ENCODE measurements around the gene FMR1NB. TPM values are rescaled to one million over a fixed set of nuclear protein-coding genes. Genes with fewer than 3 reads are reported as not detected.

Gene FMR1NB
- total RNA-seq, 4 donors from 2014 or later: not detected

DNA sequence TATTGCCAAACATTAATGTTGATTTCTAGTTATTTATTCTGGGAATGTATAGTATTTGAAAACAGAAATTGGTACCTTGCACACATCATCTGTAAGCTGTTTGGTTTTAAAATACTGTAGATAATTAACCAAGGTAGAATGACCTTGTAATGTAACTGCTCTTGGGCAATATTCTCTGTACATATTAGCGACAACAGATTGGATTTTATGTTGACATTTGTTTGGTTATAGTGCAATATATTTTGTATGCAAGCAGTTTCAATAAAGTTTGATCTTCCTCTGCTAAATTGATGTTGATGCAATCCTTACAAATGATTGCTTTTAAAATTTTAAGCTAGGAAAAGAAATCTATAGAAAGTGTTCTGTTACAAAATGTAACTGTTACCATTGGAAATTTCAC, 30.8 kb upstream of the FMR1NB start:
- no peak for DNase-seq (ENCODE audit: low spot score in 2 of 2)
- Histone ChIP-seq H3K27ac (no peak overlapping the region), H3K36me3 (peaks cover 15% of the 10 kb centered on the region), H3K4me3 (no peak overlapping the region), H3K4me1 (no peaks in the 10 kb centered on the region), H3K27me3 (no peaks in the 10 kb centered on the region), H3K9me3 (no peaks in the 10 kb centered on the region)
- TF ChIP-seq, protein P1, sequence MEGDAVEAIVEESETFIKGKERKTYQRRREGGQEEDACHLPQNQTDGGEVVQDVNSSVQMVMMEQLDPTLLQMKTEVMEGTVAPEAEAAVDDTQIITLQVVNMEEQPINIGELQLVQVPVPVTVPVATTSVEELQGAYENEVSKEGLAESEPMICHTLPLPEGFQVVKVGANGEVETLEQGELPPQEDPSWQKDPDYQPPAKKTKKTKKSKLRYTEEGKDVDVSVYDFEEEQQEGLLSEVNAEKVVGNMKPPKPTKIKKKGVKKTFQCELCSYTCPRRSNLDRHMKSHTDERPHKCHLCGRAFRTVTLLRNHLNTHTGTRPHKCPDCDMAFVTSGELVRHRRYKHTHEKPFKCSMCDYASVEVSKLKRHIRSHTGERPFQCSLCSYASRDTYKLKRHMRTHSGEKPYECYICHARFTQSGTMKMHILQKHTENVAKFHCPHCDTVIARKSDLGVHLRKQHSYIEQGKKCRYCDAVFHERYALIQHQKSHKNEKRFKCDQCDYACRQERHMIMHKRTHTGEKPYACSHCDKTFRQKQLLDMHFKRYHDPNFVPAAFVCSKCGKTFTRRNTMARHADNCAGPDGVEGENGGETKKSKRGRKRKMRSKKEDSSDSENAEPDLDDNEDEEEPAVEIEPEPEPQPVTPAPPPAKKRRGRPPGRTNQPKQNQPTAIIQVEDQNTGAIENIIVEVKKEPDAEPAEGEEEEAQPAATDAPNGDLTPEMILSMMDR (IDR thresholded peaks at IDR 0.05): no peak
- TF ChIP-seq EP300 (IDR thresholded peaks at IDR 0.05): no peak
- TF ChIP-seq POLR2AphosphoS5 (IDR thresholded peaks at IDR 0.05): no peak
- TF ChIP-seq POLR2A (IDR thresholded peaks at IDR 0.05): no peak
- 86% methylated on average over 1 of the region's 1 CpG for WGBS

DNA sequence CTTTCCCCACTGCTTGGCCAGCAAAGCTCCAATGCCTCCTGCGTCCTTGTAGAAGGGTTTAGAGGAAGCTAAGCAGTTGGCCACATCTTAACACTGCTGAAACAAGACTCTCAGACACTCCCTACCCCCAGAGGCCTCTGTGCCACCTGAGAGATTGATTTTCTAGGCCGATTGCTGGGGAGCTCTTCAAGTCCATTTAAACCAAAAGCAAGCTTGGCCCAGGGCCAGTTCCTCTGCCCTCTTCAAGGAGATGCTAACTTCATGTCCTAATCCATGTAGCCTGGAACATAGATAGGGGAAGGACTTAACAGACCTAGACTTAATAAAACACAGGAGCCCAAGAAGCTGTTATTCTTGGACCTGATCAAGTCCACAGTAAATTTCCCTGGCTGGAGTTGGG, 27.2 kb upstream of the FMR1NB start:
- no peak overlapping the region for H3K27ac ChIP-seq
- H3K27me3 ChIP-seq: no peaks in the 10 kb centered on the region
- no peak for DNase-seq (ENCODE audit: low spot score in 2 of 2)
- H3K4me1 ChIP-seq: no peaks in the 10 kb centered on the region
- no peaks in the 10 kb centered on the region for H3K36me3 ChIP-seq
- H3K4me3 ChIP-seq: no peak overlapping the region
- no peaks in the 10 kb centered on the region for H3K9me3 ChIP-seq
- 56% methylated on average over 2 of the region's 2 CpGs for WGBS
- TF ChIP-seq, protein P1 (IDR thresholded peaks at IDR 0.05): no peak
- TF ChIP-seq EP300 (IDR thresholded peaks at IDR 0.05): no peak
- no peak for TF ChIP-seq POLR2AphosphoS5 (IDR thresholded peaks at IDR 0.05)
- TF ChIP-seq POLR2A (IDR thresholded peaks at IDR 0.05): no peak

DNA sequence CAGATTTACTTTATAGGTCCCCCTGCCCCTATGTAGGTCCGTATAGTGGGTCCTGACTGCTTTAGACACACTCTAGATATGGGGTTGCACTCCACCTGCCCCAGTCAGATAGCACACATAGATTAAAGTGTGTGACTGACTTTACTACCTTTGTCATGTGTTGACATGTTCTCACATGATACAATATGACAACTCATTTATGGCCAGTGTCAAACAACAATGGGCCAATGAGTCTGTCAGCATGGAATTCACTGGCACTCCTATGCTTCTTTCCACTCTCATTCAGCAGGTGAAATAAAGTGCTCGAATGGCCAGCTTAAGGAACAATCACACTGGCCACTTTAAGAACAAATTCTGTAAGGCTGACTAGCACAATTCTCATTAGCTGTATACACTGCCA, 23.8 kb upstream of the FMR1NB start:
- Histone ChIP-seq H3K4me3 (no peak overlapping the region), H3K9me3 (no peaks in the 10 kb centered on the region), H3K27ac (no peak overlapping the region), H3K36me3 (no peaks in the 10 kb centered on the region), H3K4me1 (no peaks in the 10 kb centered on the region), H3K27me3 (no peaks in the 10 kb centered on the region)
- WGBS: 54% methylated on average over 2 of the region's 2 CpGs
- TF ChIP-seq, protein P1 (IDR thresholded peaks at IDR 0.05): no peak
- TF ChIP-seq POLR2AphosphoS5 (IDR thresholded peaks at IDR 0.05): no peak
- no peak for TF ChIP-seq POLR2A (IDR thresholded peaks at IDR 0.05)
- no peak for DNase-seq (ENCODE audit: low spot score in 2 of 2)

DNA sequence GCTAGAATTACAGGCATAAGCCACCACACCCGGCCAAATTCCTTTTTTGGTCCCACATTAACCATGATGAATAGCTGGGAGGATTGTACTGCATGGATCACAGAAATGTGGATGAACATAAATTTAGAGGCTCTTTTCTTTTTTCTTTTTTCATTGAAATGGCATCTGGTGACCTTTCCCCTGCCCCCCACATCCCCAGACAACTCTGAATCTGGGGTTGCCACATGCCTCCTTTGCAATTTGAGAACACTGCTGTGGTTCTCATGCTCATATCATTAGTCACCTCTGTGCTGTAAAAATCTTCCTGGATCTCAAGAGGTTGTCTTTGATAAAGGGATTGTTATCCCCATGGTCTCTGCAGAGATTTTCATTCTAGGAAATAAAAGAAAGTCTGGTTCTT, 22.8 kb upstream of the FMR1NB start:
- no peak for DNase-seq (ENCODE audit: low spot score in 2 of 2)
- WGBS: 62% methylated on average over 1 of the region's 1 CpG

DNA sequence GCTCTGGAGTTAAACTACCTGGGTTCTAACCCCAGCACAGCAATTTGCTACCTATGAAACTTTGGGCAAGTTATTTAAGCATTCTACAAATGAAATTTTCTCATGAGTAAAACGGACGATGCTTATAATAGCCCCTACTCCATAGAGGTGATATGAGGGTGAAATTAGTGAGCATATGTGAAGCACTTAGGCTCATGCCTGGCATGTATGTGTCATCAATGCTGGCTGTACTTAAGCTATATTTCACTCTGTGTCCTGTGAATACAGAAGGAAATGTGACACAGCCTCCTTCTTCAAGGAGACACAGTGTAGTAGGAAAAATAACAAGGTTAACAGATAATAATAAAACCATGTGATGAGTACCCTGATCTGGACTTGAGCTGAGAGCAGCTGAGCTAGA, 20.4 kb upstream of the FMR1NB start:
- no peaks in the 10 kb centered on the region for H3K4me1 ChIP-seq
- no peaks in the 10 kb centered on the region for H3K36me3 ChIP-seq
- no peaks in the 10 kb centered on the region for H3K9me3 ChIP-seq
- no peak overlapping the region for H3K4me3 ChIP-seq
- H3K27me3 ChIP-seq: no peaks in the 10 kb centered on the region
- DNase-seq (ENCODE audit: low spot score in 2 of 2): no peak
- 73% methylated on average over 2 of the region's 2 CpGs for WGBS
- TF ChIP-seq, protein P1 (IDR thresholded peaks at IDR 0.05): no peak
- no peak for TF ChIP-seq EP300 (IDR thresholded peaks at IDR 0.05)
- no peak for TF ChIP-seq POLR2A (IDR thresholded peaks at IDR 0.05)
- TF ChIP-seq POLR2AphosphoS5 (IDR thresholded peaks at IDR 0.05): no peak
- no peak overlapping the region for H3K27ac ChIP-seq

More for the DNA sequence above, 22.8 kb upstream of the FMR1NB start:
- Histone ChIP-seq H3K4me1 (no peaks in the 10 kb centered on the region), H3K9me3 (no peaks in the 10 kb centered on the region), H3K4me3 (no peak overlapping the region), H3K27ac (no peak overlapping the region), H3K36me3 (no peaks in the 10 kb centered on the region), H3K27me3 (no peaks in the 10 kb centered on the region)
- TF ChIP-seq, protein P1 (IDR thresholded peaks at IDR 0.05): no peak
- no peak for TF ChIP-seq POLR2AphosphoS5 (IDR thresholded peaks at IDR 0.05)
- TF ChIP-seq EP300 (IDR thresholded peaks at IDR 0.05): no peak
- no peak for TF ChIP-seq POLR2A (IDR thresholded peaks at IDR 0.05)
